Testis (tissue), 2 donors: ENCODE measurements around the gene STARD5.
A peak's percentile ranks its signal among the peaks of the same experiment; 100 is the strongest.

Experiments
- CTCF ChIP-seq, 3 experiments: fragments of 450-650 bp in 2 of 3; fragments of 200-600 bp in 1 of 3; sonication (generic) in 1 of 3; IDR thresholded peaks; one replicate each; pipeline ENCODE4 v1.5.1; 2016 to 2019; ENCODE audit warnings: antibody characterized with exemption in 3 of 3, mild to moderate bottlenecking in 2 of 3, moderate library complexity in 1 of 3
- POLR2A ChIP-seq: fragments of 450-650 bp; IDR thresholded peaks from one replicate; pipeline ENCODE4 v1.6.1; 2017; ENCODE audit warnings: antibody characterized with exemption, mild to moderate bottlenecking, moderate library complexity

- TF ChIP-seq CTCF (IDR thresholded peaks at IDR 0.05) = peak; percentile 78 to 93 (median 85)
- TF ChIP-seq POLR2A = no peak
Measured at GRCh38 chr15:81274931-81275707, 48.8 kb downstream of the STARD5 start.
